ENCODE measurements around the gene ACBD6. TPM values are rescaled to one million over a fixed set of nuclear protein-coding genes. Genes with fewer than 3 reads are reported as not detected.

The ACBD6 gene
- total and polyA plus RNA-seq, 12 donors = 16.2 to 30.0 (median 21.0) TPM

- no peak for TF ChIP-seq CTCF (IDR thresholded peaks at IDR 0.05)
- H3K9me3 ChIP-seq = no peaks in the 10 kb centered on the region
- no peaks in the 10 kb centered on the region for H3K36me3 ChIP-seq
- WGBS, 2 donors = 68 to 70% methylated on average over 8 of the region's 8 CpGs
- intact Hi-C loops (cut with DNase I) = loop anchor here in 1 of 10 donors (10.0 kb wide), 1 partner anchor 519 kb away; the partner anchor contains the start of gene STX6
- no peak for DNase-seq
- H3K27me3 ChIP-seq = no peaks in the 10 kb centered on the region
- H3K4me3 ChIP-seq = no peak overlapping the region
- no peak for ATAC-seq
- H3K4me1 ChIP-seq = peaks cover 0 to 18% (median 17%) of the 10 kb centered on the region in 9 donors
- no peak overlapping the region for H3K27ac ChIP-seq
Measured at GRCh38 chr1:180505732-180506335, 3.5 kb upstream of the ACBD6 start.

GRCh38 chr1:180504186-180504585 is 1.8 kb upstream of the ACBD6 start:
- ATAC-seq (no peak), DNase-seq (no peak)
- intact Hi-C loops (cut with DNase I) = loop anchor here in 1 of 10 donors (10.0 kb wide), 1 partner anchor 521 kb away; the partner anchor contains the start of gene STX6
- TF ChIP-seq CTCF (IDR thresholded peaks at IDR 0.05) = no peak
- H3K27ac ChIP-seq = no peak overlapping the region
- no peaks in the 10 kb centered on the region for H3K9me3 ChIP-seq
- H3K4me3 ChIP-seq = no peak overlapping the region
- WGBS, 2 donors = 93 to 98% methylated on average over 3 of the region's 3 CpGs
- H3K27me3 ChIP-seq = no peaks in the 10 kb centered on the region
- peaks cover 0 to 35% (median 18%) of the 10 kb centered on the region in 9 donors for H3K4me1 ChIP-seq
- H3K36me3 ChIP-seq = no peaks in the 10 kb centered on the region

- ATAC-seq (peak in 4 of 8 donors; percentile 1 to 21 (median 6)), DNase-seq (no peak)
- H3K27ac ChIP-seq = peak overlapping the region; percentile 67 to 93 (median 90)
- H3K4me3 ChIP-seq = peak overlapping the region; percentile 63 to 95 (median 88)
- no peaks in the 10 kb centered on the region for H3K9me3 ChIP-seq
- peaks cover 0 to 36% (median 18%) of the 10 kb centered on the region in 9 donors for H3K4me1 ChIP-seq
- no peaks in the 10 kb centered on the region for H3K27me3 ChIP-seq
- no peak for TF ChIP-seq CTCF (IDR thresholded peaks at IDR 0.05)
- H3K36me3 ChIP-seq = peaks cover 0 to 3% (median 0%) of the 10 kb centered on the region in 9 donors
- 26 to 28% methylated on average over 8 of the region's 8 CpGs for WGBS, 2 donors
- intact Hi-C loops (cut with DNase I) = loop anchor here in 1 of 10 donors (10.0 kb wide), 1 partner anchor 521 kb away; the partner anchor contains the start of gene STX6
Measured at GRCh38 chr1:180503280-180503862, 994 bp upstream of the ACBD6 start.

GRCh38 chr1:180501865-180502360 is 464 bp downstream of the ACBD6 start:
- ATAC-seq (no peak), DNase-seq (no peak)
- 0 to 1% methylated on average over 18 of the region's 18 CpGs for WGBS, 2 donors
- H3K27ac ChIP-seq = peak overlapping the region; percentile 67 to 93 (median 90)
- H3K27me3 ChIP-seq = no peaks in the 10 kb centered on the region
- H3K9me3 ChIP-seq = no peaks in the 10 kb centered on the region
- H3K36me3 ChIP-seq = peaks cover 0 to 15% (median 0%) of the 10 kb centered on the region in 9 donors
- intact Hi-C loops (cut with DNase I) = loop anchor here in 1 of 10 donors (10.0 kb wide), 1 partner anchor 523 kb away; the partner anchor contains the start of gene STX6
- peaks cover 0 to 36% (median 18%) of the 10 kb centered on the region in 9 donors for H3K4me1 ChIP-seq
- H3K4me3 ChIP-seq = peak overlapping the region; percentile 63 to 95 (median 88)
- TF ChIP-seq CTCF (IDR thresholded peaks at IDR 0.05) = no peak
